ENCODE data around the gene MEMO1.

GRCh38 chr2:31997653-31998052, 13.2 kb downstream of the MEMO1 start:
- TF ChIP-seq TAF1 (IDR thresholded peaks at IDR 0.05; ENCODE audit: borderline replicate concordance, low read depth, low read length) (no peak), POLR2A (IDR thresholded peaks at IDR 0.05; ENCODE audit: low read depth, low read length) (no peak), POLR2AphosphoS5 (IDR thresholded peaks at IDR 0.05; ENCODE audit: low read depth, low read length) (no peak)
